Measurements from ENCODE around the gene CCDC93.

GRCh38 chr2:118047380-118047826, 33.5 kb upstream of the CCDC93 start:
- no peak for TF ChIP-seq CTCF (IDR thresholded peaks at IDR 0.05)
- no peak for TF ChIP-seq POLR2A (IDR thresholded peaks at IDR 0.05)
